ENCODE measurements around the gene SPOCK2.

SPOCK2 gene

GRCh38 chr10:72122221-72122620 is 33.9 kb upstream of the SPOCK2 start:
- no peak overlapping the region for H3K27ac ChIP-seq
- POLR2A ChIA-PET (ENCODE audit: low non-redundant PET) = interaction anchor here (0.7 kb wide), 1 partner anchor 76 kb away, joined by 4 read pairs; no protein-coding TSS in a partner anchor
- CTCF ChIA-PET = no interaction called here
- no peak for DNase-seq (ENCODE audit: low spot score)
- TF ChIP-seq CTCF (conservative IDR thresholded peaks at IDR 0.05; ENCODE audit: low read depth) = no peak

- TF ChIP-seq CTCF (conservative IDR thresholded peaks at IDR 0.05; ENCODE audit: low read depth) = no peak
- no peak for DNase-seq (ENCODE audit: low spot score)
- no peak overlapping the region for H3K27ac ChIP-seq
- POLR2A ChIA-PET (ENCODE audit: low non-redundant PET) = no interaction called here
- CTCF ChIA-PET = interaction anchor here (0.6 to 0.9 kb wide), 2 partner anchors 20 to 199 kb away, joined by 3 read pairs; no protein-coding TSS in a partner anchor
These were observed 33.0 kb upstream of the SPOCK2 start for GRCh38 chr10:72121389-72121788.

GRCh38 chr10:72116372-72116771 is 28.0 kb upstream of the SPOCK2 start:
- no peak for TF ChIP-seq CTCF (conservative IDR thresholded peaks at IDR 0.05; ENCODE audit: low read depth)
- no peak overlapping the region for H3K27ac ChIP-seq
- DNase-seq (ENCODE audit: low spot score) = no peak
- POLR2A ChIA-PET (ENCODE audit: low non-redundant PET) = no interaction called here
- CTCF ChIA-PET = interaction anchor here (0.7 to 1.7 kb wide), 2 partner anchors 10 to 250 kb away, joined by 4 to 8 read pairs; no protein-coding TSS in a partner anchor

GRCh38 chr10:72114706-72115450 is 26.5 kb upstream of the SPOCK2 start:
- CTCF ChIA-PET = interaction anchor here (0.7 to 1.2 kb wide), 2 partner anchors 12 to 26 kb away, joined by 3 to 5 read pairs; no protein-coding TSS in a partner anchor

GRCh38 chr10:72110673-72111401 is 22.5 kb upstream of the SPOCK2 start:
- no peak for TF ChIP-seq CTCF (conservative IDR thresholded peaks at IDR 0.05; ENCODE audit: low read depth)
- no peak overlapping the region for H3K27ac ChIP-seq
- POLR2A ChIA-PET (ENCODE audit: low non-redundant PET) = no interaction called here
- CTCF ChIA-PET = no interaction called here
- DNase-seq (ENCODE audit: low spot score) = no peak

More at GRCh38 chr10:72114706-72115450, 26.5 kb upstream of the SPOCK2 start:
- no peak for TF ChIP-seq CTCF (conservative IDR thresholded peaks at IDR 0.05; ENCODE audit: low read depth)
- POLR2A ChIA-PET (ENCODE audit: low non-redundant PET) = no interaction called here
- no peak for DNase-seq (ENCODE audit: low spot score)
- no peak overlapping the region for H3K27ac ChIP-seq

- CTCF ChIA-PET = no interaction called here
- no peak overlapping the region for H3K27ac ChIP-seq
- POLR2A ChIA-PET (ENCODE audit: low non-redundant PET) = no interaction called here
- TF ChIP-seq CTCF (conservative IDR thresholded peaks at IDR 0.05; ENCODE audit: low read depth) = no peak
- no peak for DNase-seq (ENCODE audit: low spot score)
These were observed 21.3 kb upstream of the SPOCK2 start for GRCh38 chr10:72109636-72110157.

Data from RWPE1 (cell line).